ENCODE data around the gene BANF1. TPM values are rescaled to one million over a fixed set of nuclear protein-coding genes. Genes with fewer than 3 reads are reported as not detected.
A peak's percentile ranks its signal among the peaks of the same experiment; 100 is the strongest.

Gene BANF1
- total and polyA plus RNA-seq, 2 of the 13 experiments (the other 11 are each of a cell fraction or from before 2014, with no cell fraction given), result 40.5 to 86.5 TPM

- TF ChIP-seq SP4 (CRISPR knock-in tag; IDR thresholded peaks at IDR 0.05), result no peak
- TF ChIP-seq, protein P1, sequence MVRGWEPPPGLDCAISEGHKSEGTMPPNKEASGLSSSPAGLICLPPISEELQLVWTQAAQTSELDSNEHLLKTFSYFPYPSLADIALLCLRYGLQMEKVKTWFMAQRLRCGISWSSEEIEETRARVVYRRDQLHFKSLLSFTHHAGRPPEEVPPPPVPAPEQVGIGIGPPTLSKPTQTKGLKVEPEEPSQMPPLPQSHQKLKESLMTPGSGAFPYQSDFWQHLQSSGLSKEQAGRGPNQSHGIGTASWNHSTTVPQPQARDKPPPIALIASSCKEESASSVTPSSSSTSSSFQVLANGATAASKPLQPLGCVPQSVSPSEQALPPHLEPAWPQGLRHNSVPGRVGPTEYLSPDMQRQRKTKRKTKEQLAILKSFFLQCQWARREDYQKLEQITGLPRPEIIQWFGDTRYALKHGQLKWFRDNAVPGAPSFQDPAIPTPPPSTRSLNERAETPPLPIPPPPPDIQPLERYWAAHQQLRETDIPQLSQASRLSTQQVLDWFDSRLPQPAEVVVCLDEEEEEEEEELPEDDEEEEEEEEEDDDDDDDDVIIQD (CRISPR knock-in tag; IDR thresholded peaks at IDR 0.05; ENCODE audit: low read depth), result no peak
- TF ChIP-seq ZNF138 (CRISPR knock-in tag; IDR thresholded peaks at IDR 0.05; ENCODE audit: low read depth), result no peak
- TF ChIP-seq ZNF883 (CRISPR knock-in tag; IDR thresholded peaks at IDR 0.05; ENCODE audit: not compliant biosample characterization), result no peak
- TF ChIP-seq KLF16 (CRISPR knock-in tag; IDR thresholded peaks at IDR 0.05), result peak in 1 of 2 experiments; percentile 58; a peak in 2 of 4 replicates
- TF ChIP-seq ZNF777 (CRISPR knock-in tag; IDR thresholded peaks at IDR 0.05), result 0 out of 2 replicates have a peak, but pooled peaks have one; percentile 24
- no peak for TF ChIP-seq SP140L (CRISPR knock-in tag; IDR thresholded peaks at IDR 0.05; ENCODE audit: borderline replicate concordance)
- no peak for TF ChIP-seq ZNF407 (CRISPR knock-in tag; IDR thresholded peaks at IDR 0.05; ENCODE audit: not compliant biosample characterization)
- TF ChIP-seq ZNF614 (CRISPR knock-in tag; IDR thresholded peaks at IDR 0.05; ENCODE audit: borderline replicate concordance), result no peak
- no peak for TF ChIP-seq TFAP4 (IDR thresholded peaks at IDR 0.05; ENCODE audit: borderline replicate concordance, low read depth)
- TF ChIP-seq MED13 (CRISPR knock-in tag; IDR thresholded peaks at IDR 0.05), result 0 out of 2 replicates have a peak, but pooled peaks have one; percentile 48
- TF ChIP-seq KDM5A (IDR thresholded peaks at IDR 0.05; ENCODE audit: borderline replicate concordance, low read length), result no peak
- TF ChIP-seq KDM3A (CRISPR knock-in tag; IDR thresholded peaks at IDR 0.05; ENCODE audit: low read depth), result 0 out of 2 replicates have a peak, but pooled peaks have one; percentile 64
- no peak for TF ChIP-seq PHF8 (CRISPR knock-in tag; IDR thresholded peaks at IDR 0.05)
- 0 out of 2 replicates have a peak, but pooled peaks have one; percentile 27 for TF ChIP-seq GATAD2A (CRISPR knock-in tag; IDR thresholded peaks at IDR 0.05)
- TF ChIP-seq ZNF792 (CRISPR knock-in tag; IDR thresholded peaks at IDR 0.05), result no peak
- no peak for TF ChIP-seq NFRKB (IDR thresholded peaks at IDR 0.05)
- TF ChIP-seq ZFP36L1 (CRISPR knock-in tag; IDR thresholded peaks at IDR 0.05), result no peak
- no peak for TF ChIP-seq ZNF432 (CRISPR knock-in tag; IDR thresholded peaks at IDR 0.05; ENCODE audit: borderline replicate concordance)
- TF ChIP-seq ELF1 (CRISPR knock-in tag; IDR thresholded peaks at IDR 0.05), result 0 out of 2 replicates have a peak, but pooled peaks have one; percentile 27
Measured at GRCh38 chr11:66022401-66023185, 20.3 kb downstream of the BANF1 start (continued).

Measured in HepG2 (cell line).